ENCODE data around the gene OSBPL3.

DNA sequence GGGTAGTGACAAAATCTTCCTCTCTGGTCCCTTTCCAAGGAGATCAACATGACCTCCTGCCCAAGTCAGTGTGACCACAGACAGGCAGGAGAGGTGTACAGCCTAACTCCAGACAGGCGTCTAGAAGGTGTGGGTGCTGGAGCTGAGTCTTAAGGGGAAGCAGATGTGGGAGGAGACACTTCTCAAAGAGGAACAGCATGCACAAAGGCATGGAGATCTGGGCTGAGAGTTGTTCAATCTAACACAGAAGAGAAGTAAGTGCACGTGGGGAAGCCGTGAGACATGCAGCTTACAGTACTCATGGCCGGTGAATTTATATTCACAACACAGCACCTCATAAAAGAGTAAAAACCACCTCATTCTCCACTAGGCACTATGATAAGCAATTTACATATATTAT is 198.9 kb downstream of the OSBPL3 start:
- no peak for TF ChIP-seq RCOR1 (IDR thresholded peaks at IDR 0.05; ENCODE audit: low read length)
- TF ChIP-seq TCF12 (IDR thresholded peaks at IDR 0.05): no peak
- no peak for TF ChIP-seq EZH2phosphoT487 (IDR thresholded peaks at IDR 0.05; ENCODE audit: borderline replicate concordance, low read depth)
- no peak for TF ChIP-seq JUND (IDR thresholded peaks at IDR 0.05)
- TF ChIP-seq GABPA (IDR thresholded peaks at IDR 0.05; ENCODE audit: low read depth): no peak
- no peak for TF ChIP-seq CTCF (IDR thresholded peaks at IDR 0.05)
- TF ChIP-seq REST (IDR thresholded peaks at IDR 0.05; ENCODE audit: low read depth, low read length): no peak

Data from SK-N-SH (cell line).